ENCODE results near the gene IFI27L2.

Gene IFI27L2

DNA sequence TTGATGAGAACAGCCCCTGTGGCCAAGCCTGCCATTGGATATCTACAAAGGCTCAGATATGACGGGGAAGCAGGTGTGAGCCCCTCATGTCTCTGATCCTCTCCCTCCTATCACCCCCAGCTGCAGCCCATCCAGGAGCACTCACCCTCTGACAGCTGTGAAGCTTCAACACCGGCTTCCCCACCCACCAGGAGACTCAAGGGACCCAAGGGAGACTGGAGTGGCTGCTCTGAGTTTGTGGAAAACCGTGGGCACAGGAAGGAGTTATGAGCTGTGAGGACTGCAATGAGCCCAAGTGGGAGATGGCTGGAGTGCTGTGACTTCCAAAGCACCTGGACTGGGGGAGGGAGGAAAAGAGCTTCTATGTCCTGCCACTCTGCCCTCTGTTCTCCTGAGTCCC lies 7.9 kb downstream of the IFI27L2 start:
- Mint-ChIP-seq H3K27ac (no peak overlapping the region), H3K36me3 (ENCODE audit: low read depth) (no peaks in the 10 kb centered on the region), H3K4me1 (ENCODE audit: low read depth) (no peaks in the 10 kb centered on the region), H3K9me3 (peaks cover 11% of the 10 kb centered on the region), H3K4me3 (no peak overlapping the region), H3K27me3 (peaks cover 18% of the 10 kb centered on the region)

DNA sequence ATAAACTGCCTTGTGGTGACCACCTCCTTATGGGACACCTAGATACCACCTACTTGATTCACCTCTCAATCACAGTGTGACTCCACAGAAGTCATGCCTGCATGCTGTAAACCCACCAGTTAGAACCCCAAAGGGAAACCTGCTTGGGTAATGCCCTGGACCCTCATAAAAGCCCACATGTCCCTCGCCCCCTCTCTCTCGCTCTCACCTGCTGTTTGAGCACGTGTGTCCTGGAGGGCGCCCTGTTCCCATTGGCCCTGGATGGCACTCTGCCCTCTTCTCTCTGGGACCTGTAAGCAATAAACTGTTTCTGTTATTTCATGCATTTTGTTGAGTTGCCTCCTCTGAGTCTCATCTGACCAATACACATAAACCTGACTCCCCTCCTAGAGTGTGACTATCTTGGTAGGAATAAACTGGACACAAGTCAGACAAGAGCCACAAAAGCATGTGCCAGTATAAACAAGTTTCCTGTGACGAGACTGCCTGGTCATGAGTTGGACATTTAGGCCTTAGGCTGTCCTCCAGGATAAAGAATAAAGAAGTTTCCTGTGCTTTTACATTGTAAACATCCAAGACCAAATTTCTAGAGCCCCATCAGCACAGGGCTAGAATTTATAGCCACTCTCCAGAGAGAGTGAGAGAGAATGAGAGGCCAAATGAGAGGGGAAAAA lies 8.6 kb downstream of the IFI27L2 start:
- Mint-ChIP-seq H3K4me1 (ENCODE audit: low read depth) (no peaks in the 10 kb centered on the region), H3K27ac (no peak overlapping the region), H3K36me3 (ENCODE audit: low read depth) (no peaks in the 10 kb centered on the region), H3K4me3 (no peak overlapping the region), H3K9me3 (peaks cover 11% of the 10 kb centered on the region), H3K27me3 (peaks cover 20% of the 10 kb centered on the region)

DNA sequence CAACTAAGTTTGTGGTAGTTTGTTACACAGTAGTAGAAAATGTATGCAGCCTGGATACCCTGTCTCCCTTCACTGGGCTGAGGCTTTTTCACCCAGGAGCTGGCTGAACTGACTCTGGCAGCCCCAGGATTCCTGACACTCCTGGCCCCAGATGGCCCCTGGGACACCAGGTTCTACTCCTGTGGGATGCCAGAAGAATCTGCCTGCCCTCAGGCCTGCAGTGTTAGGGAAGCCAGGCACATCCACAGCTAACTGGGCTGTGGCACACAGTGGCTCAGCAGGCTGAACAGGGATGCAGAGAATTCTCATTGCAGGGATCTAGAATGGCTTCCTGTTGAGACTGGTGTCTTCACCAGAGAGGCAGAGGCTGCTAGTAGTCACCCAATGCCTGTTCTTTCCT lies 10.3 kb downstream of the IFI27L2 start:
- H3K27me3 Mint-ChIP-seq = peaks cover 20% of the 10 kb centered on the region
- H3K4me3 Mint-ChIP-seq = no peak overlapping the region
- no peaks in the 10 kb centered on the region for H3K4me1 Mint-ChIP-seq (ENCODE audit: low read depth)
- H3K9me3 Mint-ChIP-seq = peaks cover 11% of the 10 kb centered on the region
- no peaks in the 10 kb centered on the region for H3K36me3 Mint-ChIP-seq (ENCODE audit: low read depth)
- H3K27ac Mint-ChIP-seq = no peak overlapping the region

DNA sequence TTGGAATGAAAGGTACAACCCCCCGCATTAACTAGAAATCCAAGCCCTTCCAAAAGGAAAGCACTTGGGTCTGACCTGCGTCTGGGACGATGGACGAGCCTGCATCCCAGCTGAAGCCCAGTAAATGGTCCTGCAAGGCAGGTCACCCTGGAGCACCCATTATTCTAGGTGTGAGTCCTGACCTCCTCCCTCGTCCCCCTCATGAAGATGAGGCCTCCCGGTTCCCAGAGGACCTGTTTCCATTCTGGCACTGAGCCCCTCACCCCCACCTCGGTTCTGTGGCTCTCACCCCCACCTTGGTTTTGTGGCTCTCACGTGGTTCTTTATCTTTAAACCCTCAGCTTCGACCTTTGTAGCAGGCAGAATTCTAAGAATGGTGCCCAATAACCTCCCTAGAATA lies 11.5 kb downstream of the IFI27L2 start:
- H3K27me3 Mint-ChIP-seq = peaks cover 20% of the 10 kb centered on the region

DNA sequence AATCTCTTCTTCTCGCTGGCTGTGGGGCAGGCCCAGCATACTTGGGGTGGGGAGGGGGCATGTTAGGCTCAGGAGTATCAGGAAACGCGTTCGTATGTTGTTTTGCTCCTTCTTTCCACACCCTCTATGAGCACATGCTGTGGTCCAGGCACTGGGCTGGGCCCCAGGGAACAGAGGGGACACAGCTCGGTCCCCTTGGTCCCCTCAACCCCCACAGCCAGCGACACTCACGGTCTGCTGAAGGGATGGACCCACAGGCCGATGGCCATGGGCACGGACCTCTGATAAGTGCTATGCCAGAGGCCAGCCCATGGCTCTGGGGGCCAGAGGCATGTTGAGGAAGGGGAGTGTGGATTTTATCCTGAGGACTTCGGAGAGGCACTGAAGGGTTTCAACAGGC lies 12.7 kb downstream of the IFI27L2 start:
- H3K4me1 Mint-ChIP-seq (ENCODE audit: low read depth) = no peaks in the 10 kb centered on the region
- no peak overlapping the region for H3K27ac Mint-ChIP-seq
- H3K4me3 Mint-ChIP-seq = no peak overlapping the region
- peaks cover 11% of the 10 kb centered on the region for H3K9me3 Mint-ChIP-seq
- peaks cover 20% of the 10 kb centered on the region for H3K27me3 Mint-ChIP-seq
- H3K36me3 Mint-ChIP-seq (ENCODE audit: low read depth) = no peaks in the 10 kb centered on the region

More for the DNA sequence above, 11.5 kb downstream of the IFI27L2 start:
- no peak overlapping the region for H3K27ac Mint-ChIP-seq
- no peaks in the 10 kb centered on the region for H3K36me3 Mint-ChIP-seq (ENCODE audit: low read depth)
- H3K4me1 Mint-ChIP-seq (ENCODE audit: low read depth) = no peaks in the 10 kb centered on the region
- H3K4me3 Mint-ChIP-seq = no peak overlapping the region
- H3K9me3 Mint-ChIP-seq = peaks cover 11% of the 10 kb centered on the region

DNA sequence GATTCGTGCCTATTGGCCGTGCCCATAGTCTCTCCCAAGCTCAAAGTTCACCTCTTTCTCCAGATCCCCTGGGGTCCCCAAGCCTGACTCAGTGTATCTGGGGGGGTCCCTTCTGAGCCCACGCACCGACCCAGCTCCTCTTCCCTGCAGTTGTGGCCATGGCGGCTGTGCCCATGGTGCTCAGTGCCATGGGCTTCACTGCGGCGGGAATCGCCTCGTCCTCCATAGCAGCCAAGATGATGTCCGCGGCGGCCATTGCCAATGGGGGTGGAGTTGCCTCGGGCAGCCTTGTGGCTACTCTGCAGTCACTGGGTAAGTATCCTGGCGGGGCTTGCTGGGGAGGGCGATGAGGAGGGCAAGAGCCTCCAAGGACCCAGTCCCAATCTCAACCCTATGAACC lies 13.8 kb downstream of the IFI27L2 start:
- Mint-ChIP-seq H3K27ac (no peak overlapping the region), H3K4me1 (ENCODE audit: low read depth) (no peaks in the 10 kb centered on the region), H3K36me3 (ENCODE audit: low read depth) (no peaks in the 10 kb centered on the region), H3K27me3 (peaks cover 16% of the 10 kb centered on the region), H3K4me3 (no peak overlapping the region), H3K9me3 (peaks cover 8% of the 10 kb centered on the region)

DNA sequence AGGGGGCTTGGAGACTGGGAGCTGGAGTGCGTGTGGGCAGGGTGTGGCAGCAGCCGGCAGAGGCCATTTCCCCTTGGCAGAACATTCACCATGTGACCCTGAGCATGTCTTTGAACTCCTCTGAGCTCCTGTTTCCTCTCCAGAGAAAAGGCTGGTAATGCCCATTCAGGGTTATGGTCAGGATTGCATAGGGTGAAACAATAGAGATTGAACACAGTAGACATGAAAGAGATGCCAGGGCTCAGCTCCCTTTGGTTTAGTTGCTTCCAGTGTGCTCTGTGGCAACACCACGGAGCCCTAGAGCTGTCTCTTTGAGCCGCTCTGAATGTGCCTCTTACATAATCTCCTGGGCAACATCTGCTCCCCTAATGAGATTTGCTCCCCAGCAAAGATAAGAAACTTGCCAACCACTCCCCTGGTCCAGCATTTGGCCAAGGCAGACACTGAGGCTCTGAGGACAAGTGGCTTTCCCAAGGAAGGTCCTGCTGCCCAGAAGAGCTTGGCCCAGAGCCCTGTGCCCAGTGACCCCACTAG lies 14.3 kb downstream of the IFI27L2 start:
- H3K27ac Mint-ChIP-seq = no peak overlapping the region
- H3K36me3 Mint-ChIP-seq (ENCODE audit: low read depth) = no peaks in the 10 kb centered on the region
- no peak overlapping the region for H3K4me3 Mint-ChIP-seq
- H3K27me3 Mint-ChIP-seq = peaks cover 16% of the 10 kb centered on the region
- peaks cover 5% of the 10 kb centered on the region for H3K9me3 Mint-ChIP-seq
- H3K4me1 Mint-ChIP-seq (ENCODE audit: low read depth) = no peaks in the 10 kb centered on the region

DNA sequence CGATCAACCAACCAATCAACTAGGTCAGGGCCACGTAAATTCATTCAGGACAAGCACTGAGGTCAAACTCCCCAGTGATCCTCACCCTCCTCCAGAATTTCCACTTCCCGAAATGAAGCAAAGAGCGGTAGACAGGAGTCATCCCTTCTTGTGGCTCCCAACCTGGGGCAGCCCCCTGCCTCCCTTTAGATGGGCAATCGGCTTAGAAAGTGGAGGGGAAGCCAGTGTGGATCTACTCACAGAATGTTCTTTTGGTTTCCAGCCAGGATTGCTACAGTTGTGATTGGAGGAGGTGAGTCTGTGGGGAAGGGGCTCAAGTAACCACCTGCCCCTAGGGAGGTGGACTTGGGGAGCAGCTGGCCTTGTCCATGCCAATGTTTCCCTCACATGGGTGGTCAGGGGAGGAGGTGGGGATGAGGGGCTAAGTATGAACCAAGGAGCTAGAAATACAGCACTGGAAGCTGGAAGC lies 14.8 kb downstream of the IFI27L2 start:
- Mint-ChIP-seq H3K4me3 (no peak overlapping the region), H3K27me3 (peaks cover 16% of the 10 kb centered on the region)

DNA sequence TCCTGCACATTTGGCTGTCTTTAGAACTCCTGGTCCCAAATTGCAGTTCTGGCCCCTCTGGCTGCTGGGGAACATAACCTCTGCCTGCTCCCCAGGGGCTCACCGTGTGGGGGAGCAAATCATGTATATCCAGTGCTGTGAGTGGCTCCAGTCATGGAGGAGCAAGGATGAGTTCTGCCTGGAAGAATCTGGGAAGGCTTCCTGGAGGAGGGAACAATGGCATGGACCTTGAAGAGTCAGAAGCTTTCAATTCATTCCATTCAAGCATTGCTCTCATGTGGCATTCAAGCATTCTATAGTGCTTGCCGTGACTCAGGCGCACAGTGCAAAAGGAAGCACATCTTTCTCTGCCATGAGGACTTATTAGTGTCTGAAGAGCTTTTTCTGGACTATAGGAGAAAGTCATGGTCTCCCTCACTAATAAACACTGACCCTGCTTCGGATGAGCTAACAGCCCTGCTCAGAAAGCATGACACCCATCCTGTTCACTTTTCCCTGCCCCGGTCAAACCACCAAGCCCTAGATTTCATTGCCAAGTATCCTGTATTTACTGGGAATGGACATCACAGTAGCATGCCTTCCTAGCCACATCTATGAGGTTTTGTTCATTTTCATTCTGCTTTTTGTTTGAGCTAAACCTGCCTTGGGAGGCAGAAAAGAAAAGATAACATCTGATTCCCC lies 15.4 kb downstream of the IFI27L2 start:
- H3K27me3 Mint-ChIP-seq = peaks cover 13% of the 10 kb centered on the region
- no peak overlapping the region for H3K27ac Mint-ChIP-seq
- H3K9me3 Mint-ChIP-seq = no peaks in the 10 kb centered on the region
- H3K4me3 Mint-ChIP-seq = no peak overlapping the region
- H3K4me1 Mint-ChIP-seq (ENCODE audit: low read depth) = no peaks in the 10 kb centered on the region
- no peaks in the 10 kb centered on the region for H3K36me3 Mint-ChIP-seq (ENCODE audit: low read depth)

More for the DNA sequence above, 14.8 kb downstream of the IFI27L2 start:
- Mint-ChIP-seq H3K9me3 (peaks cover 2% of the 10 kb centered on the region), H3K36me3 (ENCODE audit: low read depth) (no peaks in the 10 kb centered on the region), H3K4me1 (ENCODE audit: low read depth) (no peaks in the 10 kb centered on the region), H3K27ac (no peak overlapping the region)

DNA sequence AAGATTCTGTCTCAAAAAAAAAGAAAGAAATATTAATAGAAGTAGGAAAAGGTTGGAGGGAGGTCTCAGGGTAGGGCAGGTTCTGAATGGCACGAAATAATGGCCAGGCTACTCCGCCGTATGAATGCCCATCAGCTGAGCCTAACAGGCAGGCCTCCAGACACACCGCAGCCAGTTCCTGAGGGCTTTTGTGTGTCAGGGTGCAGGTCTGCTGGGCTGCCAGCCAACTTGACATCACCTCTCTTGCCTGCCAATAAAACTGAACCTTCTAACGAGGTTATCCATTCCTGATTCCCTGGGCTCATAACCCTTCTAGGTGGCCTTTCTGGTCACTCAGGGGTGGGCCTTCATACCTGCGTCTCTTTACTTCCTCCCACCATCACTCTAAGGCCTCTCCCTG lies 15.9 kb downstream of the IFI27L2 start:
- no peak overlapping the region for H3K27ac Mint-ChIP-seq

DNA sequence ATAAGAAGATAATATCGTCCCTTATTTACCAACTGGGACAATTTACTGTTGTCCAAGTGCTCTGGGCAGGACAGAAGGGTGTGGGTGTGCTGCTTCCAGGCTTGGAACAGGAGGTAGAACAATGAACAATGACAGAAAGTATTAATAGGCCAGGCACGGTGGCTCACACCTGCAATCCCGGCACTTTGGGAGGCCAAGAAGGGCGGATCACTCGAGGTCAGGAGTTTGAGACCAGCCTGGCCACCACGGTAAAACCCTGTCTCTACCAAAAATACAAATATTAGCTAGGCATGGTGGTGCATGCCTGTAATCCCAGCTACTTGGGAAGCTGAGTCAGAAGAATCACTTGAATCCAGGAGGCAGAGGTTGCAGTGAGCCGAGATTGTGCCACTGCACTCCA lies 16.3 kb downstream of the IFI27L2 start:
- H3K27ac Mint-ChIP-seq = no peak overlapping the region
- no peaks in the 10 kb centered on the region for H3K9me3 Mint-ChIP-seq
- no peaks in the 10 kb centered on the region for H3K4me1 Mint-ChIP-seq (ENCODE audit: low read depth)
- H3K4me3 Mint-ChIP-seq = no peak overlapping the region
- H3K27me3 Mint-ChIP-seq = peaks cover 10% of the 10 kb centered on the region
- no peaks in the 10 kb centered on the region for H3K36me3 Mint-ChIP-seq (ENCODE audit: low read depth)

More for the DNA sequence above, 15.9 kb downstream of the IFI27L2 start:
- Mint-ChIP-seq H3K4me3 (no peak overlapping the region), H3K27me3 (peaks cover 13% of the 10 kb centered on the region), H3K9me3 (no peaks in the 10 kb centered on the region), H3K36me3 (ENCODE audit: low read depth) (no peaks in the 10 kb centered on the region), H3K4me1 (ENCODE audit: low read depth) (no peaks in the 10 kb centered on the region)

DNA sequence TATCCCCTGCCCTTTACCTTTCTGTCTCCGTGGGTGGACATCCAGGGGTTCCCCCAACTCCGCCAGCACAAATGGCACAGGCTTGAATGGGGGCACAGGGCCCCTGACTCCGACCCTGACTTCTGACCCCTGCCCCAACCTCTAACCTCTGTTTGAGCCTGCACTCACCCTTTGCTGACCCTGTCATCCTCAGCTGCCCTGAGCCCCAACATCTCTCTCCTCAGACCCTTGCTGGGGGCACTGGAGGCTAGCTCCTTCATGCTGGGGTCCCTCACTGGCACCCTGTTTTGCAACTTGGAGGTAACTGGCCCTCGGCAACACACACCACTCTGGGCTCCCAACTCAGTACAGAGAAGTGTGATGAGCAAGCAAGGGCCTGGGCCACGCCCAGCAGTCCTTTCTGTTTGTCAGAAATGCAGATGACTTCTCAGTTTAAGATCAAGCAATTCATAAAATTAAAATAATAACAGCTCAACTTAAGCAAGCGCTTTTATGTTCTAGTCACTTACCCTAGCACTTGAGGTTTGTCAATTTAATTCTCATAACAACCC lies 16.8 kb downstream of the IFI27L2 start:
- no peak overlapping the region for H3K27ac Mint-ChIP-seq
- no peaks in the 10 kb centered on the region for H3K4me1 Mint-ChIP-seq (ENCODE audit: low read depth)
- H3K27me3 Mint-ChIP-seq = peaks cover 9% of the 10 kb centered on the region
- no peaks in the 10 kb centered on the region for H3K9me3 Mint-ChIP-seq
- H3K4me3 Mint-ChIP-seq = no peak overlapping the region
- H3K36me3 Mint-ChIP-seq (ENCODE audit: low read depth) = no peaks in the 10 kb centered on the region

DNA sequence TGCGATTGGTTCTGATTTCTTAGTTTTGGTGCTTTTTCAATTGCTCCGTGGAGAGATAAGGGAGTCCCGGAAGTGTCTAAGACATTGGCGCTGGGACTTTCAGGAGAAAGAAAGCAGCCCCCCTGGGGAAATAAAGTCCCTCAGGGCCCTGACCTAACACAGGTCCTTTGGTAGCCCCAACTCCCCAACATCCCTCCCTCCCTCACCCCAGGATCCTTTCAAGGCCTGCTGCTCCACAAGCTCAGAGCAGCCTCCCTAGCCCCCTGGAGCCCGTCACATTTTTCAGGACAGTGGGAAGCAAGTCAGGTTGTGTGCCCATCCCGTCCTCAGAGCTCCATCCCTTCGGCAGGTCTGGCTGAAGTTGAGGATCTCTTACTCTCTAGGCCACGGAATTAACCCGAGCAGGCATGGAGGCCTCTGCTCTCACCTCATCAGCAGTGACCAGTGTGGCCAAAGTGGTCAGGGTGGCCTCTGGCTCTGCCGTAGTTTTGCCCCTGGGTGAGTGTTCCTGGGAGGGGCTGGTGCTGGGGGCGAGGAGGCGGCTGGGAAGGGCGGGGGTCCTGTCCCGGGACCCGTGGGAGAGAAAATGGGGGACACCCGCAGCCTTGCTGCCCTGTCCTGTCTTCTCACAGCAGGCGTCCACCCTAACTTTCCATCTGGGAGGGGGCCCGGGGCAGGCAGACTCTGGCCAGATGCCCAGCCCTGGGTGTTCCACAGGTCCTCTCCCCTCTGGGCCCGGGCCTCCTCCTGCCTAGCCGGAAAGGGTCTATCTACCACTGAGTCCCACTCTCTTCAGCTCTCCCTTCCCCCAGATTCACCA lies 17.9 kb downstream of the IFI27L2 start:
- Mint-ChIP-seq H3K9me3 (no peaks in the 10 kb centered on the region), H3K4me1 (ENCODE audit: low read depth) (no peaks in the 10 kb centered on the region), H3K27ac (no peak overlapping the region), H3K4me3 (no peak overlapping the region), H3K27me3 (peaks cover 2% of the 10 kb centered on the region), H3K36me3 (ENCODE audit: low read depth) (no peaks in the 10 kb centered on the region)

DNA sequence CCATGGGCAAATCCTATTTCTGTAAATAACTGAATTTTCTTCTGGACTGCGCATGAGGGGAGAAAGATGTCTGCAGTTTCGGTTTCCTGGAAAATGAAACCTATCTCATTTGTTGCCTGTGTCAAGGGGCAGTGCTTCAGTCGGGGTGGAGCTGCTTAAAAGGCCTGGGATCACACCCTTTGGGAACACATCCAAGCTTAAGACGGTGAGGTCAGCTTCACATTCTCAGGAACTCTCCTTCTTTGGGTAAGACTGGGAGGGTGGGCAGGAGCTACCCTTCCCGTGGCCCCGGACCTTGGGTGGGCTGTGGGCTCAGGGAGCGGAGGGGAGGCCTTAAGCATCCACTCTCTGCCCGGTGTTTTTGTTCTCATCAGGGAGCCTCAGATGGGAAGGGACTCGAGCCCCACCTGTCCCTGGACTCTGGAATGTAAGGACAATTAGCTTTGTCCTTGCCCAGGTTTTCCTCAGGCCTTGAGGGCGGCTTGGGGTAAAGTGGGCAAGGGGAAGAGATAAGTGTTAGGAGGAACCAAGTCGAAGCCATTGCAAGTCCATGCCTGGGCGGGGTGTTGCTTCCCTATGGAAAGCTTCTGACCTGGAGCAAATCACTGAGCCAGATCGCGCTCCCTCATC lies 18.7 kb downstream of the IFI27L2 start, which contains the start of gene IFI27:
Gene IFI27 (plus strand): TSS at position 185 of the 630 bp plus-strand sequence.
- no peaks in the 10 kb centered on the region for H3K9me3 Mint-ChIP-seq
- H3K4me1 Mint-ChIP-seq (ENCODE audit: low read depth) = no peaks in the 10 kb centered on the region
- no peaks in the 10 kb centered on the region for H3K27me3 Mint-ChIP-seq
- H3K27ac Mint-ChIP-seq = no peak within 1 kb of the TSS
- H3K36me3 Mint-ChIP-seq (ENCODE audit: low read depth) = no peaks in the 10 kb centered on the region
- no peak within 1 kb of the TSS for H3K4me3 Mint-ChIP-seq
